Astrocyte of the spinal cord (primary cell): Measurements from ENCODE around the gene JAML.

Experiments
- DNase-seq: peaks from one replicate; pipeline ENCODE4 v3.0.0; 2011; ENCODE audit warnings: low read depth, low spot score
- H3K4me3 ChIP-seq: 2 replicates; pipeline ENCODE4 v1.5.1; 2011; ENCODE audit warnings: low read depth, mild to moderate bottlenecking, low read length, moderate library complexity
- in situ Hi-C: cut with HindIII; loops from 2 replicates; pipeline ENCODE4 v1.10.0; 2017; ENCODE audit warnings: low sequenced_read_pairs
- TF ChIP-seq, protein P1 (sequence below): IDR thresholded peaks from 2 replicates; pipeline ENCODE4 v1.5.1; 2012; ENCODE audit warnings: low read depth, mild to moderate bottlenecking, low read length, inconsistent platforms

The JAML gene

DNA sequence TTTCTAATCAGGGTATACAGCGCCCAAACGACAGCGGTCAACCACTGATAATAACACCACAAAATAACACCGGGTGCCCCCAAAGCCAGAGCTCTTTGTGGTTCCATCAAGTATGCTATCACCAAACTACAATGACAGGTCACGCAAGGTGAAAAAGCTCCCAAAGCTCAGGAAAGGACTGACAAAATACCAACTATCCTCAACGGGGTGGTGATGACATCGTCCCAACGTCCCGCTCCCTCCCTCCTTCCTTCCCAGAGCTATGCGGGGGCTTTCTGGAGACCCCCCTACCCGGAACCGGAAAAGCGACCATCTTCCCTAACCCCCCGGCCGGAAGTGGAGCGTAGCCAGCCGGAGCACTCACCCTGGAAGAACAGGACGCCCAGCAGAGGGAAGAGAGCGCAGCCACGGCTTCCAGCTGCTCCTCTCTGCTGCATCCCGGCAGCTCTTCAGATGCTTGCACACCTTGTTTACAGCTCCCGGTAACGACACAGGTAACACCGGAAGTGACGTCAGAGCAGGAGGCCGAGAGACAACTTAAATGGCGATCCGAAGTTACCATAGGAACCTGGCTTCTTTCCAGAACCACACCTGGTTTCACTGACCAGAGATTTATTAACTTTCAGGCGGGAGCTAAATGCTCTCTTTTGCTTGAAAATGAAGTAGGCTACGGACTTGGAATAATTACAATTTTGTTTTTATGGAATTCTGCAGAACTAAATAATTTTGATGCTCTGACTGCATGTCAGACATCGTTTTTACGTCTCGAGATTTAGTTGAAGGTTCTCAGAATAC, 27.2 kb upstream of the JAML start, which contains the start of gene MPZL3:
Gene MPZL3, minus strand, starts transcription at position 508 of the 795 bp plus-strand sequence. Its CDS starts 71 bp downstream, at position 437.
- in situ Hi-C loops, result no loop called here
- DNase-seq, result peak; percentile 77

DNA sequence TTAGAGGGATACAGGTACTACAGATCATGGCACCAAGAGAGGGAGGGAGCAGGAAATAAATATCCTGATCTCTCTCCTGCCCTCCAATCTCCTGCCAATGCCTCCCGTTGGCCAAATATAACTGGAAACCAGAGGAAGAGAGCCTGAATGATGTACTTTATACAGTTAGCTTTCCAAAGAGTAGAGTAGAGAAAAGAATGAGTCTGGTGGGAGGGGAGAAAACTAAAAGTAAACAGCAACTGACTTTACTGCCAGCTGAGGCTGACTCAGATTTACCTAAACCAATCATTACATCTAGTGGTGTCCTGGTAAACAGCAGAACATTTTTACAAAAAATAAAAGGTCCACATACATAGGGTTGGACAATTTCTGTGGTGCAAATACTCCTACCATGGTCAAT, 22.2 kb upstream of the JAML start:
- TF ChIP-seq, protein P1, sequence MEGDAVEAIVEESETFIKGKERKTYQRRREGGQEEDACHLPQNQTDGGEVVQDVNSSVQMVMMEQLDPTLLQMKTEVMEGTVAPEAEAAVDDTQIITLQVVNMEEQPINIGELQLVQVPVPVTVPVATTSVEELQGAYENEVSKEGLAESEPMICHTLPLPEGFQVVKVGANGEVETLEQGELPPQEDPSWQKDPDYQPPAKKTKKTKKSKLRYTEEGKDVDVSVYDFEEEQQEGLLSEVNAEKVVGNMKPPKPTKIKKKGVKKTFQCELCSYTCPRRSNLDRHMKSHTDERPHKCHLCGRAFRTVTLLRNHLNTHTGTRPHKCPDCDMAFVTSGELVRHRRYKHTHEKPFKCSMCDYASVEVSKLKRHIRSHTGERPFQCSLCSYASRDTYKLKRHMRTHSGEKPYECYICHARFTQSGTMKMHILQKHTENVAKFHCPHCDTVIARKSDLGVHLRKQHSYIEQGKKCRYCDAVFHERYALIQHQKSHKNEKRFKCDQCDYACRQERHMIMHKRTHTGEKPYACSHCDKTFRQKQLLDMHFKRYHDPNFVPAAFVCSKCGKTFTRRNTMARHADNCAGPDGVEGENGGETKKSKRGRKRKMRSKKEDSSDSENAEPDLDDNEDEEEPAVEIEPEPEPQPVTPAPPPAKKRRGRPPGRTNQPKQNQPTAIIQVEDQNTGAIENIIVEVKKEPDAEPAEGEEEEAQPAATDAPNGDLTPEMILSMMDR, result no peak
- no peak for DNase-seq
- in situ Hi-C loops, result no loop called here
- no peak overlapping the region for H3K4me3 ChIP-seq

More for the DNA sequence above, 27.2 kb upstream of the JAML start, which contains the start of gene MPZL3:
- peak within 1 kb of the TSS; percentile 77 for H3K4me3 ChIP-seq
- TF ChIP-seq, protein P1, result no peak

DNA sequence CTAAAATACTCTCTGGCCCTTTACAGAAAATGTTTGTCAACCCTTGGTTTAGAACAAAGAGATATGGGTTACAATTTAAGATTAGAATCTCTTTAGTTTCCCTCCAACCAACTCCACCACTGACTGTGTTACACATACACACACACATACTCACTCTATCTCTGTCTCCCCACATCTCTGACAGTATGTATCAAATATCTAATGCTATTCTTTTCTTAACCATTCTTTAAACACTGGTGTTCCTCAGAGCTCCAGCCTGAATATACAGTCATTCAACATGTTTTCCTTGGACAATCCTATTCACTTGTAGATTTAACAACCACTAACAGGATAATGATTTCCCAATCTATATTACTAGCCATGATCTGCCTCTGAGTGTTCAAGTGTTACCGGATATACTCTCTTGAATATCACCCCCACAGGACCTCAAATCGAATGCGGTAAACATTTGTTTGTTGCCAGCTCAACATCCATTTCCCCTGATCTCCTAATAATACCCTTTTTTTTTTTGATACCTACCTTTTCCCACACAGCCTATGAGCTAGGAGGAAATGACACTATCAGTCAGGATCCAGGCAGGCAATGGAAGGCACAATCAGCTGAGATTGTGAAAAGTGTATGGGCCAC, 21.2 kb upstream of the JAML start:
- in situ Hi-C loops, result no loop called here
- H3K4me3 ChIP-seq, result no peak overlapping the region
- TF ChIP-seq, protein P1, result no peak
- no peak for DNase-seq

DNA sequence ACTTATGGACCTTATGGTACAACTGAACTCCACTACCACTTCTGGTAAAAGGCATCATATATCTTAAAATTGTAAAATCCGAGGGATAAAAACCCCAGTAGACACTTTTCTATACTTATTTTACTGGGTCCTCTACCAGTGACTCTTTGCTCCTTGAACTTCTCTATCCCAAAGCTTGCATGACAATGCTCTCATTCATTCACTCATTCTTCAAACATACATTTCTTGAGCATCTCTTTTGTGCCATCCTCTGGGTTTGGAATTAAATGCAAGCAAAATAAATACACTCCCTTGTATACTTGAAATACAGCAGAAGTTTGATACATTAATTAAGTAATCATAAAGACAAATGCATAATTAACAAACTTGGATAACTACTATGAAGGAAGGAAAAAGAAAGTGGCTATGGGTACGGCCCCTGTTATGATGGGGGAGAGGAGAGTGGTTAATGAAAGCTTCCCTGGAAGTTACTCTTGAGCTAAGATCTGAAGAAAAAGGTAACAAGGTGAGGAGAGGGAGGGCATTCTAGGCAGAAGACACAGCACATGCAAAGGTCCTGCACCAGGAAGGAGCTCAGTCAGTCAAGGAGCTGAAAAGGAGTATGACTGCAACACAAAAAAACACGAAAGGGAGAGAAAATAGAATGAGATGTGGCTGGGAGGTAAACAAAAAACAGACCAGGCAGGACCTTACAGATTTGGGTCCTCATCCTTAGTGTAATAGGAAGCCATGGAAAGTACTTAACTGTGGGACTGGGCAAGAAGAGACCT, 19.4 kb upstream of the JAML start:
- H3K4me3 ChIP-seq, result no peak overlapping the region
- in situ Hi-C loops, result no loop called here
- DNase-seq, result no peak
- TF ChIP-seq, protein P1, result no peak

DNA sequence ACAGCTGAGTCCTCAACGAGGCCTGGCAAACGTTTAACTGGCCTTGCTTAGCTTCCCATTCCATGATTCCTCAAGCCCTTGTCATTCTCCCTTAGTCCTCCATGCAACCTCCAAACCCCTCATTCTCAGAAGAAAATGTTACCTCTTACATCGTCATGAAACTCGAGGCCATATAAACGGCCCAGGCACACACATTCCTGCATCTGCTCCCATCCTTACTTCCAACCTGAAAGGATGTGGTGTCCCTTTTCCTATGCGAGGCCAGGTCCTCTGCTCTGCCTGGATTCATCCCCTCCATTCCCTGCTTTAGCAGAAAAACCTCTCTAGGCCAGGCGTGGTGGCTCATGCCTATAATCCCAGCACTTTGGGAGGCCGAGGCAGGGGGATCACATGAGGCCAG, 18.4 kb upstream of the JAML start:
- in situ Hi-C loops, result no loop called here

DNA sequence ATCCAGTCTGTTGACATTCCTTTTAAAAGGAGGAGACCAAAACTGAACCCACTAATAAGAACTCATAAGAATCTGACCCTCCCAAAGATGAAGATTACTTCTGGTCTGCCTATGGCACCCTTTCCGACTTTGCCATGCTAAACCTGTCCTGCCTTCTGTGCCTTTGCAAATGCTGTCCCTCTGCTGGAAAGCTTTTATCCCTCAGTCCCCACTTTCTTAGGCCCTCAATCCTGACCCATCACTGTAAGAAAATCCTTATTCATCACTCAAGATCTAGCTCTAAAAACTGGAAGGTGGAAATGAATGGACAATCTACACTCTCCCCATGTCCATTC, 16.9 kb upstream of the JAML start:
- no peak for DNase-seq
- in situ Hi-C loops, result no loop called here
- TF ChIP-seq, protein P1, result no peak
- H3K4me3 ChIP-seq, result no peak overlapping the region

More for the DNA sequence above, 18.4 kb upstream of the JAML start:
- TF ChIP-seq, protein P1, result no peak
- DNase-seq, result no peak
- no peak overlapping the region for H3K4me3 ChIP-seq
